GM18951 (cell line): ENCODE results near the gene BRD2.

Experiments used
- POLR2A ChIP-seq: IDR thresholded peaks from 4 replicates; pipeline ENCODE4 v1.6.1; 2011; ENCODE audit warnings: mild to moderate bottlenecking; ENCODE audit not compliant: insufficient read length, insufficient read depth; ENCODE audit errors: extremely low read depth
- in situ Hi-C: fragments of 300-500 bp; cut with MboI; formaldehyde crosslinking; loops from one replicate; pipeline ENCODE4 v1.12.0; 2022; ENCODE audit warnings: low sequenced_read_pairs, mixed read lengths, inconsistent platforms; ENCODE audit not compliant: unreplicated experiment

BRD2 gene

DNA sequence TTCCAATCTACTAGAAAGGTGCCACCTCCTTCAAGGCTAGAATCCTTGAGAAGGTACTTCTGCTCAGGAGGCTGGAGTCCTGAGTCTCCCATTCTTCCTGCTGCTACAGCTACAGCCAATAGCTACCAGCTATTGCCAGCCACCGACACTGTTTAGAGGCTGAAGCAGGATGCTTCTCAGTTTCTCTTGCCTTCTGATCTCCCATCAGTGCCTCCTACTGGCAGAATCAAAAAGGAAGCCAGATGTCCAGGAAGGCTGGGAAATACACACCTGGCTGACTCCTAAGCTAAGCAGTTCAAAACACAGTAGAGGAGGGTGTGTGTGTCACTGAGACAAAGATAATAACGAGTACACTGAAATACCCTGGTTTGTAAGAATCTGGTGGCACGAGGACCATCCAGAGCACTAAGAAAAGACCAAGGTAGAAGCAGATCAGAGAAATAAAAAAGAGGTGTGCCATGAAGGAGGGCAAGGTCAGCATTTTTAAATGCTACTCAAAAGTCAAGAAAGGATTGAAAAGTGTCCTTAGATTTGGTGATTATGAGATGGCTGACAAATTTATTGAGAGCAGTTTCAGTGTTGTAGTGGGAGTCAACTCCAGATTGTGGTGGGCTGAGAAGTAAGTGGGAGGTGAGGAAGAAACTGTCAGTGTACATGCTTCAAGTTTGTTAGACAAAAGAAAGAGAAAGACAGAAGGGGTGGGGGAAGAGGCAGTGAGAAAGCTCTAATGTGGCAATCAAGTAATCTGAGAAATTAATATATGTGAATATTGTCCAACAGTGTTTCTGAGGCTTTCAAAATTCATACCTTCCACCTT is 13.2 kb upstream of the BRD2 start:
- TF ChIP-seq POLR2A = no peak
- in situ Hi-C loops = no loop called here

- TF ChIP-seq POLR2A = no peak
- in situ Hi-C loops = no loop called here
Measured at GRCh38 chr6:32956176-32956575, 12.2 kb upstream of the BRD2 start.

DNA sequence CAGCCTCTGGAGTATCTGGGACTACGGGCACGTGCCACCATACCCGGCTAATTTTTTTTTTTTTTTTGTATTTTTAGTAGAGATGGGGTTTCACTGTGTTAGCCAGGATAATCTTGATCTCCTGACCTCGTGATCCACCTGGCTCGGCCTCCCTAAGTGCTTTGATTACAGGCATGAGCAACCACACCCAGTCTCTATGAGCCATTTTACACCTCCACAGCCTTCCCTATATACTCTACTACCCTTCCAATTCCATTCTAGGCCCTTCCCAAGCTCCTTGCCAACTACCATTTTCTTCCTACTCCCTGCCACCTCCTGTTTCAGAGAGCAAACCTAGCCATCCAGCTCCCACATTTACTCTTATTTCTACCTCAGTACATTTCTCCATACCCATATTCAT is 7.8 kb upstream of the BRD2 start:
- in situ Hi-C loops = no loop called here
- TF ChIP-seq POLR2A = no peak

- no peak for TF ChIP-seq POLR2A
- in situ Hi-C loops = no loop called here
Measured at GRCh38 chr6:32962213-32962826, 6.1 kb upstream of the BRD2 start.

DNA sequence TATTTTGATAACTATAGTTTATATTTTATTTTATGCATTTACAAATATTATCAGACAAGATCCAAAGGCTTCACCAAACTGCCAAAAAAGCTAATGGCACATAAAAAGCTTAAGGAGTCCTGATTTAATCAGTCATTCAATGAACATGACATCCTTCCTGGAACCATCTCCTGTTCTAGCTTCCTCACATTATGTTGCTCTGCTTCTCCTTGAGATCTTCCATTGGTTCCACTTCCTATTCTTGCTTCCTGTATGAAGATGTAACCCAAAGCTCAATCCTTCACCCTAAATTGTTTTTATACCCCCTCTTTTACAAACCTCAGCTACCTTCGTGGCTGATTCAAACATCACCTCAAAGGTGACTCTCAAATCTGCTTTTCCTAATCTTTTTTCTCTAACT is 4.5 kb upstream of the BRD2 start:
- in situ Hi-C loops = no loop called here
- TF ChIP-seq POLR2A = no peak

GRCh38 chr6:32964776-32965175 is 3.6 kb upstream of the BRD2 start:
- TF ChIP-seq POLR2A = no peak
- in situ Hi-C loops = no loop called here

GRCh38 chr6:32967151-32968091 is 973 bp upstream of the BRD2 start:
- in situ Hi-C loops = no loop called here
- no peak for TF ChIP-seq POLR2A

DNA sequence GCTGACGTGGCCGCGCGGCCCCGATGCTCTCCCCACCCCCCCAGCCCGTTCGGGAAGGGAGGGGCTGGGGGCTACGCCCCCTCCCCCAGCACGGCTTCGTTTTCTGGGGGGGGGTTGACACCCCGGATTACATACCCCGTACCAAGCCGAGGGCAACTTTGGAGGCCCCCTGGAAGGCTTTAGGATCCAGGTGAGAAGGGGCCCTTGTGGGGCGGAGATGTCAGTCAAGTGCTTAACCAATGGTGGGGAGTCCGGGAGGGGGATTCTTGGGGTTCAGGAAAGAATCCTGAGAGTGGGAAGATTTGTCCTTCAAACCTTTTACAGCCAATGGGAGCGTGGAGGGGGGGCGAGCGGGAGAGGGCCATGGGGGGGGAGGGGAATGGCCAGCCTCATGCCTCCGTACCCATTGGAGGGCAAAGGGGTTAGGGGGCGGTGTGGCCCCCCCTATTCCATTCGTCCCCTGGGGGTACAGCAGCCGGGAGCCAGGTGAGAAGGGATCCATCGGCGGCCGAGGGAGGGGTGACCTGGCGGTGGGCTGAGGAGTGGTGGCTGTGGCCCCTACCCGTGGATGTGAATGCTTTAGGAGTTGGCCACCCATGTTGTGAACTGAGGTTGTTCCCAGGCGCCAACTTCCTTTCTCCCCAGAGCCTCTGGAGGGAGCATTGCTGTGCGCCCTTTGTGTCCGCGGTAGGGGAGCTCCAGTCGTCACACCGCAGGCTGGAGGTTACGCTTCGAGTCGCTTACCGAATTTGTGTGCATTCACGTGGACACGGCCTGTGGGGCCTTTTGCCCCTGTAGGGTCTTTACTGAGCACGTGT is 682 bp downstream of the BRD2 start:
- TF ChIP-seq POLR2A = peak; percentile 62
- in situ Hi-C loops = no loop called here

DNA sequence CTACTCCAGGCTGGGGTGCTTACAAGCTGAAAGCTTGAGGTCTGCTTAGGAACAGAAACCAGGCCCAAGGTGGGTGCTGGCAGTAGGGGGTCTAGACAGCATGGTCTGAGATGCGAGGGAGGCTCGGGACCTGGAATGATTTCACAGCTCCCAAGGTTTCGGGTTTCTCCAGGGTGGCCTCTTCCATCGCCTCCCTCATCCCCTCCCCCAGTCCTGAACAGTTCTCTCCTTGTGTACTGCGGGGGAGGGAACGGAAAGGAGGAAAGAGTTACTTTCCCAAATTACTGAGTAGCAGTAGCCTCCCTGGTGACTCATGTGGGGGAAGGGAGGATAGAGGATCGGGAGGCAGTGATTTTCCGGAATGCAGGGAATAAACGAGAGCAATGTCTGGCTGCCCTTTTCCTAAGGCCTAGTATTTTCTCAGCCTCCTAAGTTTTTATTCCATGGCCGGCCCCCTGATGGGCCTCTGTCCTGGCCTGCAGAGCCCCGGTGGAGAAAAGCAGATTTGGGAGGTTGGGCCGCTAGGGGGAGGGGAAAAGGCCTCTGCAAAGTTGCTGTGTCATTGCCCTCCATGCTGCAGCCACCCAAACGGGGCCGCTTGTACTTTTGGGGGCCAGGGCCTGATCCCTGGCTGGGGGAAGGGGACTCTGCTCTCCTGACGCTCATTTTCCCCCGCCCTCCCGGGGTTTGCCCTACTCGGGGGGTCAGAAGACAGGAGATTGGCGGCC is 1.5 kb downstream of the BRD2 start:
- TF ChIP-seq POLR2A = peak; percentile 59
- in situ Hi-C loops = loop anchor here (5.0 kb wide), 1 partner anchor 83 kb away; no protein-coding TSS in a partner anchor

DNA sequence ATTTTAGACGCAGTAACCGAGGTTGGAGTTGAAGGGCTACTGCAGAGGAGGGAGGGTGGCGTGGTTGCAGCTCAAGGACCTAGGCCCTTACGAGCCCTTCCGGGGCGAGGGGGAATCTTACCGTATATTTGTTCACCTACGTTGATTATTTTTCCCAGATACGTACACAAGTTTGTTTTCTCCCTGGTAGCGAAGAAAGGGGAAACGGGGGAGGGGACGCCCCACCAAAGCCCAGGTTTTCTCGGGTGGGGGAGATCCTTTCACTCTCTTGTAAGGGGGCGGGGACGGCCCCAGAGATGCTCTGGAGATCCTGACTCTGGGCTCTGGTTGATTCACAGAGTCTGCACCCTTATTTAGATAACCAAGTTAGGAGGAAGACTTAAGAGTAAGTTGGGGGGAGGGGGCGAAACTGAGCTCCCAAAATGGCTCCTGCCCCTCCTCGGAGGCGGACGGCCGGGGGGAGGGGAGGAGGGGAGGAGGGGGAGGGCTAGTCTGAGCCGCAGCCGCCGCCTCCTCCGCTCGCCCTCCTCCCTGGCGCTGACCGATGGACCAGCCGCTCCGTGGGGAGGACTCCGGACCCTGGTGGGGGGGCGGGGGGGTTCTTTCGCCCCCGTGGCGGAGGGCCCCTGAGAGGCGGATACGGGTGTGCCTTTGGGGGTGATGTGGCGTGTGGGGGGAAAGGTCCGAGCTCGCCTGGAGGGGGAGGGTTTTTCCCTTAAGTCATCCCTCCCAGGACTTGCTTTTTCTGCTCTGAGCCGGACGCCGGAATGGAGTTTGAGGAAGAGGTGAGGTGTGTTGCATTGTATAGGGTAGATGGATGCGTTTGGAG is 2.2 kb downstream of the BRD2 start:
- TF ChIP-seq POLR2A = peak; percentile 53
- in situ Hi-C loops = loop anchor here (5.0 kb wide), 1 partner anchor 83 kb away; no protein-coding TSS in a partner anchor

- TF ChIP-seq POLR2A = no peak
- in situ Hi-C loops = loop anchor here (5.0 kb wide), 1 partner anchor 84 kb away; no protein-coding TSS in a partner anchor
Measured at GRCh38 chr6:32971242-32971580, 2.8 kb downstream of the BRD2 start.

- in situ Hi-C loops = loop anchor here (5.0 kb wide), 1 partner anchor 84 kb away; no protein-coding TSS in a partner anchor
Measured at GRCh38 chr6:32971581-32972352, 3.4 kb downstream of the BRD2 start.

More at GRCh38 chr6:32971581-32972352, 3.4 kb downstream of the BRD2 start:
- peak; percentile 100 for TF ChIP-seq POLR2A
